Subcutaneous adipose tissue (tissue), 4 donors: Measurements from ENCODE around the gene KCNK15. TPM values are rescaled to one million over a fixed set of nuclear protein-coding genes. Genes with fewer than 3 reads are reported as not detected.

Experiments
- total RNA-seq, 4 donors: library from RNA; depleted of rRNA; stranded (reverse); fragments of >200 nt; gene quantifications; one replicate each; pipeline ENCODE4 v1.1.0, GENCODE V29; 2016
- TF ChIP-seq, protein P1 (sequence below): fragments of 450-650 bp; IDR thresholded peaks from one replicate; pipeline ENCODE4 v1.5.1; 2016; ENCODE audit warnings: low read depth, mild to moderate bottlenecking, control low read depth, antibody characterized with exemption, moderate library complexity

Gene KCNK15
- total RNA-seq, 4 donors from 2014 or later, result 1.3 to 4.5 (median 2.6) TPM

- TF ChIP-seq, protein P1, sequence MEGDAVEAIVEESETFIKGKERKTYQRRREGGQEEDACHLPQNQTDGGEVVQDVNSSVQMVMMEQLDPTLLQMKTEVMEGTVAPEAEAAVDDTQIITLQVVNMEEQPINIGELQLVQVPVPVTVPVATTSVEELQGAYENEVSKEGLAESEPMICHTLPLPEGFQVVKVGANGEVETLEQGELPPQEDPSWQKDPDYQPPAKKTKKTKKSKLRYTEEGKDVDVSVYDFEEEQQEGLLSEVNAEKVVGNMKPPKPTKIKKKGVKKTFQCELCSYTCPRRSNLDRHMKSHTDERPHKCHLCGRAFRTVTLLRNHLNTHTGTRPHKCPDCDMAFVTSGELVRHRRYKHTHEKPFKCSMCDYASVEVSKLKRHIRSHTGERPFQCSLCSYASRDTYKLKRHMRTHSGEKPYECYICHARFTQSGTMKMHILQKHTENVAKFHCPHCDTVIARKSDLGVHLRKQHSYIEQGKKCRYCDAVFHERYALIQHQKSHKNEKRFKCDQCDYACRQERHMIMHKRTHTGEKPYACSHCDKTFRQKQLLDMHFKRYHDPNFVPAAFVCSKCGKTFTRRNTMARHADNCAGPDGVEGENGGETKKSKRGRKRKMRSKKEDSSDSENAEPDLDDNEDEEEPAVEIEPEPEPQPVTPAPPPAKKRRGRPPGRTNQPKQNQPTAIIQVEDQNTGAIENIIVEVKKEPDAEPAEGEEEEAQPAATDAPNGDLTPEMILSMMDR, result no peak
Observed at GRCh38 chr20:44765091-44765490, 19.4 kb downstream of the KCNK15 start.

DNA sequence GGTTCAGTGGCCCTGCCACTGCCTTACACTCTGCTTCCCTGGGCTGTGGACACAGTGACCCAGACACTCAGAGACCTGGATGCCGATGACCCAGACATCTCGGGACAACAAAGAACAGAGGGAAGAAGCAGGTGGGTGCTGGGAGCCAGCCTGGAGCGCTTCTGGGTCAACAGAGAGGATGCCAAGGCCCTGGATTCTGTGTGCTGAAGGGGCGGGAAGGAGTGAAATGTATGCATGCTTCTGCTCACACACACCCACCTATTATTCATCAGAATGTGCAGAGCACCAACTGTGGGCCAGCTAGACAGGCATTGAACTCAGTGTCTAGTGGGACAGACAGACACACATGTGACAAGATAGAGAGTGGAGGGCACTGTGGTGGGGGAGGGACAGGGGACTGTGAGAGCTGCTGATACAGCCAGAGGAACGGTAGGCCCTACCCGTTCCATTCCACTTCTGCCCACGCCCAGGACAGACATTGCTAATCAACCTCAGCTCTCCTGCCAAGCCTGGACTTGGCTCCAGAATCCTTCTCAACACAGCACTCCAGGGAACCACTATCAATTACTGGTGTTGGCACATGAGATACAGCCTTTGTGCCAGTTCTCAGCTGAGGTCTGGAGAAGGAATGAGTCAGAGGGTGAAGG is 20.2 kb downstream of the KCNK15 start:
- TF ChIP-seq, protein P1, result no peak

GRCh38 chr20:44768256-44768655 is 22.6 kb downstream of the KCNK15 start:
- TF ChIP-seq, protein P1, result no peak

GRCh38 chr20:44768854-44769480 is 23.3 kb downstream of the KCNK15 start:
- TF ChIP-seq, protein P1, result no peak

DNA sequence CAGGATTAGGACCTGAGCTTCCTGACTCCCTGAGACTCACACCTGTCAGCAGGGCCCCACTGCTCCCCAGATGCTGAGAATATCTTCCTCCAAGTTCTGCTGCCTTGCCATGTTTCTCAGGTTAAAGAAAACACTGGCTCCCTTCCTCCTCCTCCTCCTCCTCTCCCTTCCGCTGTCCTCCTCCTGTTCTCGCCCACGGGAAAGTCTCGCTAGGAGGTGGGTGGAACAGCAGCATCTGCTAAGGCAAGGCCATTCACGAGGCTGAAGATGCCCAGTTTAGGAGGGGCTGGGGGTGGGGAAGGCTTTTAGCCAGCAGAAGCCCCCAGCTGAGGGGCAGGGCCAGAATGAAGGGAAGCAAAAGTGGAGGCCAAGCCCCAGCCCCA is 23.8 kb downstream of the KCNK15 start:
- TF ChIP-seq, protein P1, result no peak

DNA sequence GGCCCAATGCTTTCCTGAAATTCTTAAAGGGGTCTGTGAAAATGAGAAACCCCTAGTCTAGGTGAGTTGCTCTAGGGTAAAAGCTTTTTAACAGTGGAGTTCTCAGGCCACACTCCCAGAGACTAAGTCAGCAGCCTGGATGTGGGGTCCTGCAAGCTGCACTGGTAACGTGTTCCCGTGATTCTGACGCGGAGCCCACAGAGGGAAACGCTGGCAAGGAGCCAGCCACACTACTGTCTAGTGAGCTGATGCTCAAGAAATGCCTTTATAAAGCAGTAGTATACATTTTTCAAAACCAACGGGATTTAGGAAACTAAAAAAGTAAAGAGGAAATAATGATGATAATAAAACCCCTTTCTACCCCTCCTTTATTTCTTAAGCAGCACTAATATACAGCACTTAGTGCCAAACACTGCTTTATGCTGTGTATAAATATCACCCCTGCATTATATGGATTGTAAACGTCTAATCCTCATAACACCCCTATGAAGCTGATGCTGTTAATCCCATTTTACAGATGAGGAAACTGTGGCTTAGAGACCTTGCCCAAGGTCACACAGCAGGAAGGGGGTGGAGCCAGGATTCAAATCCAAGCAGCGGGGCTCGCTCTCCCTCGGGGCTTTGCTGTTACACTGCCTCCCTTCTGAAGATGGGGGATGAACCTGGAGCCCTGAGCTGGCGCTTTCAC is 25.0 kb downstream of the KCNK15 start:
- TF ChIP-seq, protein P1, result no peak

GRCh38 chr20:44771172-44771535 is 25.5 kb downstream of the KCNK15 start:
- TF ChIP-seq, protein P1, result no peak
